B cell (primary cell): Measurements from ENCODE around the gene FASLG.

ENCODE experiments used
- EZH2 ChIP-seq: IDR thresholded peaks from 2 replicates; pipeline ENCODE4 v1.6.1; 2012; ENCODE audit warnings: borderline replicate concordance, low read depth, mild to moderate bottlenecking, moderate library complexity, low read length; ENCODE audit not compliant: insufficient read depth, poor library complexity, severe bottlenecking
- TF ChIP-seq, protein P1 (sequence below): fragments of 200-600 bp; IDR thresholded peaks from one replicate; pipeline ENCODE4 v1.8.0; 2022; ENCODE audit warnings: antibody characterized with exemption, mild to moderate bottlenecking

DNA sequence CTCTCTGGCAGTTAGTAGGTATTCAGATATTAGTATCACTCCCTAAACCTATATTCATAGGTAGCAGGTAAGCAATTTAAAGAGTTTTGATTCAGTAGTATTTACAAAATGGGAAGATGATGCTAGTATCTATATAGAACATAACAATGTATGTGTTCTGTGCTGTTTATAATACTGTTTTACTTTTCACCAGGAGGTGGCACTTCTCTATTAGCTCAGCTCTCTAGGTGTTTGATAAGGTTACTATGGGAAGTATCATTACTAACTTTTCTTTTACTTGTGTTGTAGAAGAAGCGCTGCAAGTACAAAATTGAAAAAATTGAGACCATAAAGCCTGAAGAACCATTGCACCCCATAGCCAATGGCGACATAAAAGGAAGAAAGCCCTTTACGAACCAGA lies 49.4 kb upstream of the FASLG start:
- TF ChIP-seq, protein P1, sequence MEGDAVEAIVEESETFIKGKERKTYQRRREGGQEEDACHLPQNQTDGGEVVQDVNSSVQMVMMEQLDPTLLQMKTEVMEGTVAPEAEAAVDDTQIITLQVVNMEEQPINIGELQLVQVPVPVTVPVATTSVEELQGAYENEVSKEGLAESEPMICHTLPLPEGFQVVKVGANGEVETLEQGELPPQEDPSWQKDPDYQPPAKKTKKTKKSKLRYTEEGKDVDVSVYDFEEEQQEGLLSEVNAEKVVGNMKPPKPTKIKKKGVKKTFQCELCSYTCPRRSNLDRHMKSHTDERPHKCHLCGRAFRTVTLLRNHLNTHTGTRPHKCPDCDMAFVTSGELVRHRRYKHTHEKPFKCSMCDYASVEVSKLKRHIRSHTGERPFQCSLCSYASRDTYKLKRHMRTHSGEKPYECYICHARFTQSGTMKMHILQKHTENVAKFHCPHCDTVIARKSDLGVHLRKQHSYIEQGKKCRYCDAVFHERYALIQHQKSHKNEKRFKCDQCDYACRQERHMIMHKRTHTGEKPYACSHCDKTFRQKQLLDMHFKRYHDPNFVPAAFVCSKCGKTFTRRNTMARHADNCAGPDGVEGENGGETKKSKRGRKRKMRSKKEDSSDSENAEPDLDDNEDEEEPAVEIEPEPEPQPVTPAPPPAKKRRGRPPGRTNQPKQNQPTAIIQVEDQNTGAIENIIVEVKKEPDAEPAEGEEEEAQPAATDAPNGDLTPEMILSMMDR = no peak
- TF ChIP-seq EZH2 = no peak
